ENCODE results near the gene ATP13A1. TPM values are rescaled to one million over a fixed set of nuclear protein-coding genes. Genes with fewer than 3 reads are reported as not detected.

ATP13A1 gene
- polyA plus RNA-seq, 1 of the 3 experiments (the other 2 are of a cell fraction) = 67.9 TPM

DNA sequence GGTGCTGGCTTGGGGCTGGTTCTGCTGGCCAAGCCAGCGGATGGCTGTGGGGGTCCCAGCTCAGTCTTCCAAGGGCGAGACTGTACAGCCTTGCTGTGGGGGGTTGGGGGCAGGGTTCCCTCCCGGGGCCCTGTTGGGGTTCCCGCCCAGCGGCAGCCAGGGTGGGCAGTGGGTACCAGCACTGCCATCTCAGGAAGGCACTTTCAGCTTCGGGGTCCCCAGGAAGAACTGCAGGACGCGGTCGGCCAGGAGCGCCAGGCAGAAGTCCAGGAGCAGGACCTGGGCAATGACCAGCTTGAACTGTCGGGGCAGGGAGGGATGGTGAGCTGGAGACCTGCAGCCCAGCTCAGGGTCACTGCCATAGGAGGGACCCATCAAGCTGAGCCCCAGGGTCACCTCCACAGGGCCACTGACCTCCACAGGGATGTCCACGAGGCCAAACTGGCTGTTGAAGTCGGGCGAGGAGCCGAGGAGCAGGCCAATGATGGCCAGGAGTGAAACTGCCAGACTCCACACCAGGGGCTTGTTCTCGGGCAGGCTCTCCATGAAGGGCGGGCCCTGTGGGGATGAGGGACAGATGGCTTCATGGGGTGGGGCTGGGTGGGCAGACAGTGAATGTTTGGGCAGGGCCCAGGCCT lies 18.1 kb downstream of the ATP13A1 start:
- Histone ChIP-seq H3K9me2 (no peaks in the 10 kb centered on the region), H3K9ac (no peak overlapping the region), H3K79me2 (ENCODE audit: insufficient read depth) (no peaks in the 10 kb centered on the region), H3K36me3 (replicated peaks in 1 of 2; ENCODE audit: control insufficient read depth in 1 of 2, insufficient read depth in 2 of 2, low read length in 1 of 2) (peaks cover 3 to 45% of the 10 kb centered on the region in 2 experiments), H3K27ac (ENCODE audit: low read depth in 2 of 2, low read length in 1 of 2) (no peak overlapping the region), H3F3A (replicated peaks; ENCODE audit: insufficient read depth) (peaks cover 3% of the 10 kb centered on the region), H2AFZ (ENCODE audit: low read depth) (no peak overlapping the region), H3K4me1 (ENCODE audit: control insufficient read depth in 1 of 2, insufficient read depth in 2 of 2, low read depth in 1 of 2, low read length in 1 of 2) (peaks cover 0 to 8% of the 10 kb centered on the region in 2 experiments; a peak in 1 of 4 replicates), H4K20me1 (ENCODE audit: insufficient read depth) (no peaks in the 10 kb centered on the region), H3K9me3 (no peaks in the 10 kb centered on the region), H3K27me3 (ENCODE audit: insufficient read depth) (no peaks in the 10 kb centered on the region), H3K4me3 (ENCODE audit: low read depth in 2 of 2, low read length in 1 of 2) (no peak overlapping the region), H3K4me2 (no peak overlapping the region)
- DNase-seq = no peak
- TF ChIP-seq SMC3 (IDR thresholded peaks at IDR 0.05; ENCODE audit: low read depth, low read length) = no peak
- no peak for TF ChIP-seq POLR2AphosphoS5 (IDR thresholded peaks at IDR 0.05; ENCODE audit: low read depth, low read length)
- no peak for TF ChIP-seq FOXM1 (IDR thresholded peaks at IDR 0.05; ENCODE audit: low read depth)
- TF ChIP-seq FOXJ3 (CRISPR knock-in tag; IDR thresholded peaks at IDR 0.05) = no peak
- no peak for TF ChIP-seq RAD21 (IDR thresholded peaks at IDR 0.05; ENCODE audit: low read length)
- TF ChIP-seq JUND (IDR thresholded peaks at IDR 0.05) = no peak
- TF ChIP-seq RFX5 (IDR thresholded peaks at IDR 0.05; ENCODE audit: low read length) = no peak
- WGBS (ENCODE audit: low lambda C conversion rate) = 92% methylated on average over 6 of the region's 17 CpGs
- CTCF ChIA-PET = interaction anchor here (2.0 to 13.3 kb wide), 5 partner anchors 11 to 114 kb away, joined by 18 to 175 read pairs (median 28); partner anchors contain the start of genes LPAR2 and YJEFN3
- POLR2A ChIA-PET = interaction anchor here (0.7 kb wide), 1 partner anchor 10 kb away, joined by 3 read pairs; no protein-coding TSS in a partner anchor

DNA sequence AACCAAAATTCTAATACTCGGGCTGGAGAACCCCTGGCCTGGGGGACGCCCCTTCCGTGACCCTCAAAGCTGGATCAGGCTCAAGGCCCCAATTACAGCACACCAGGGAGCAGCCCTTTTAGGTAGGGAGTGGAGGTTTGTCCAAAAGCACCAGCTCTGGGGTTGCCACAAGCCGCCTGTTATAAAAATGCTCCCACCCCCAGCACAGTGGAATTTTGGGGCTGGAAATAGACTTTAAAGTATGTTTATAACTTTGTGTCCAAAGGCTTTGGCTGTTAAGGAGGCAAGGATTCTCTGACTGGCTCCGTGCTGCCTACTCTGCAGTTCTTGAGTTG lies 19.5 kb downstream of the ATP13A1 start:
- H2AFZ ChIP-seq (ENCODE audit: low read depth) = no peak overlapping the region
- peaks cover 3% of the 10 kb centered on the region for H3F3A ChIP-seq (replicated peaks; ENCODE audit: insufficient read depth)
- no peak for TF ChIP-seq POLR2AphosphoS5 (IDR thresholded peaks at IDR 0.05; ENCODE audit: low read depth, low read length)
- TF ChIP-seq, protein P1, sequence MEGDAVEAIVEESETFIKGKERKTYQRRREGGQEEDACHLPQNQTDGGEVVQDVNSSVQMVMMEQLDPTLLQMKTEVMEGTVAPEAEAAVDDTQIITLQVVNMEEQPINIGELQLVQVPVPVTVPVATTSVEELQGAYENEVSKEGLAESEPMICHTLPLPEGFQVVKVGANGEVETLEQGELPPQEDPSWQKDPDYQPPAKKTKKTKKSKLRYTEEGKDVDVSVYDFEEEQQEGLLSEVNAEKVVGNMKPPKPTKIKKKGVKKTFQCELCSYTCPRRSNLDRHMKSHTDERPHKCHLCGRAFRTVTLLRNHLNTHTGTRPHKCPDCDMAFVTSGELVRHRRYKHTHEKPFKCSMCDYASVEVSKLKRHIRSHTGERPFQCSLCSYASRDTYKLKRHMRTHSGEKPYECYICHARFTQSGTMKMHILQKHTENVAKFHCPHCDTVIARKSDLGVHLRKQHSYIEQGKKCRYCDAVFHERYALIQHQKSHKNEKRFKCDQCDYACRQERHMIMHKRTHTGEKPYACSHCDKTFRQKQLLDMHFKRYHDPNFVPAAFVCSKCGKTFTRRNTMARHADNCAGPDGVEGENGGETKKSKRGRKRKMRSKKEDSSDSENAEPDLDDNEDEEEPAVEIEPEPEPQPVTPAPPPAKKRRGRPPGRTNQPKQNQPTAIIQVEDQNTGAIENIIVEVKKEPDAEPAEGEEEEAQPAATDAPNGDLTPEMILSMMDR (IDR thresholded peaks at IDR 0.05) = no peak
- TF ChIP-seq FOXJ3 (CRISPR knock-in tag; IDR thresholded peaks at IDR 0.05) = no peak
- TF ChIP-seq, protein P2, sequence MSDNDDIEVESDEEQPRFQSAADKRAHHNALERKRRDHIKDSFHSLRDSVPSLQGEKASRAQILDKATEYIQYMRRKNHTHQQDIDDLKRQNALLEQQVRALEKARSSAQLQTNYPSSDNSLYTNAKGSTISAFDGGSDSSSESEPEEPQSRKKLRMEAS (IDR thresholded peaks at IDR 0.05; ENCODE audit: low read depth) = no peak
- no peaks in the 10 kb centered on the region for H4K20me1 ChIP-seq (ENCODE audit: insufficient read depth)
- ChIA-PET CTCF (interaction anchor here (0.6 to 13.3 kb wide), 33 partner anchors 9 to 332 kb away, joined by 3 to 175 read pairs (median 5); partner anchors contain the start of genes ATP13A1, CILP2, LPAR2 and NDUFA13), POLR2A (interaction anchor here (1.3 kb wide), 2 partner anchors 111 to 115 kb away, joined by 3 to 6 read pairs; no protein-coding TSS in a partner anchor)
- no peaks in the 10 kb centered on the region for H3K27me3 ChIP-seq (ENCODE audit: insufficient read depth)
- H3K4me2 ChIP-seq = peak overlapping the region; percentile 98
- WGBS (ENCODE audit: low lambda C conversion rate) = 24% methylated on average over 5 of the region's 5 CpGs
- peaks cover 3 to 33% of the 10 kb centered on the region in 2 experiments for H3K36me3 ChIP-seq (replicated peaks in 1 of 2; ENCODE audit: control insufficient read depth in 1 of 2, insufficient read depth in 2 of 2, low read length in 1 of 2)
- DNase-seq = no peak
- no peak overlapping the region for H3K9ac ChIP-seq
- no peaks in the 10 kb centered on the region for H3K9me3 ChIP-seq
- peak overlapping the region in 1 of 2 experiments; percentile 75; a peak in 1 of 4 replicates for H3K27ac ChIP-seq (ENCODE audit: low read depth in 2 of 2, low read length in 1 of 2)
- no peaks in the 10 kb centered on the region for H3K9me2 ChIP-seq
- peaks cover 0 to 8% of the 10 kb centered on the region in 2 experiments; a peak in 1 of 4 replicates for H3K4me1 ChIP-seq (ENCODE audit: control insufficient read depth in 1 of 2, insufficient read depth in 2 of 2, low read depth in 1 of 2, low read length in 1 of 2)
- H3K4me3 ChIP-seq (ENCODE audit: low read depth in 2 of 2, low read length in 1 of 2) = peak overlapping the region; percentile 71 to 98
- no peaks in the 10 kb centered on the region for H3K79me2 ChIP-seq (ENCODE audit: insufficient read depth)
